Caco-2 (cell line): ENCODE measurements around the gene YES1. TPM values are rescaled to one million over a fixed set of nuclear protein-coding genes. Genes with fewer than 3 reads are reported as not detected.

Experiments used
- BruUV-seq: library from RNA; stranded (reverse); fragments of 400-500 nt; replicated peaks from 2 replicates; lab custom pipeline; 2021; lab: Mats Ljungman, UMichigan
- CTCF ChIA-PET: fragments of 300-600 bp; sonication (Branson Sonifier 250); formaldehyde crosslinking; loops from one replicate; lab custom pipeline; 2022; ENCODE audit warnings: antibody characterized with exemption; lab: Charles Lee
- POLR2A ChIA-PET: fragments of 300-600 bp; sonication (Branson Sonifier 250); formaldehyde crosslinking; loops from one replicate; lab custom pipeline; 2022; ENCODE audit warnings: antibody characterized with exemption; lab: Charles Lee
- DNase-seq, 2 experiments: peaks; one replicate each; pipeline versions ENCODE4 v3.0.0 to v3.0.0-alpha.2; 2020 to 2022
- H3K27me3 ChIP-seq: replicated peaks from 2 replicates; pipeline ENCODE4 v1.6.0; 2011; ENCODE audit warnings: low read length; ENCODE audit not compliant: control insufficient read depth, insufficient read depth
- H3K36me3 ChIP-seq: 2 replicates; pipeline ENCODE4 v1.5.1; 2011; ENCODE audit warnings: low read length; ENCODE audit not compliant: control insufficient read depth, insufficient read depth
- H3K4me1 ChIP-seq: fragments of 250-450 bp; sonication (Bioruptor Pico); 2 replicates; pipeline ENCODE4 v1.5.1; 2020; ENCODE audit warnings: mild to moderate bottlenecking
- H3K4me3 ChIP-seq: 2 replicates; pipeline ENCODE4 v1.5.1; 2011; ENCODE audit warnings: low read depth, mild to moderate bottlenecking, control low read depth, low read length
- H3K9me3 ChIP-seq: fragments of 250-450 bp; sonication (Bioruptor Pico); 2 replicates; pipeline ENCODE4 v1.5.1; 2020; ENCODE audit warnings: mild to moderate bottlenecking, moderate library complexity
- H3K27ac Mint-ChIP-seq: one replicate; pipeline ENCODE4 v1.8.0; 2022; ENCODE audit warnings: mixed read lengths; ENCODE audit not compliant: unreplicated experiment
- H3K27me3 Mint-ChIP-seq: one replicate; pipeline ENCODE4 v1.8.0; 2022; ENCODE audit warnings: mixed read lengths; ENCODE audit not compliant: insufficient read depth, unreplicated experiment
- H3K36me3 Mint-ChIP-seq: one replicate; pipeline ENCODE4 v1.8.0; 2022; ENCODE audit warnings: mild to moderate bottlenecking, mixed read lengths; ENCODE audit not compliant: insufficient read depth, unreplicated experiment
- H3K4me1 Mint-ChIP-seq: one replicate; pipeline ENCODE4 v1.8.0; 2022; ENCODE audit warnings: low read depth, mixed read lengths; ENCODE audit not compliant: unreplicated experiment
- H3K4me3 Mint-ChIP-seq: one replicate; pipeline ENCODE4 v1.8.0; 2022; ENCODE audit warnings: mild to moderate bottlenecking, moderate library complexity, mixed read lengths; ENCODE audit not compliant: unreplicated experiment
- H3K9me3 Mint-ChIP-seq: one replicate; pipeline ENCODE4 v1.8.0; 2022; ENCODE audit warnings: mixed read lengths; ENCODE audit not compliant: unreplicated experiment
- CTCF ChIP-seq, 2 experiments: fragments of 200-600 bp in 1 of 2; IDR thresholded peaks; 1 replicate in 1 of 2; 2 replicates in 1 of 2; pipeline versions ENCODE4 v1.5.1 to v1.8.0; 2011 to 2022; ENCODE audit warnings: antibody characterized with exemption in 1 of 2, control low read depth in 1 of 2, inconsistent platforms in 1 of 2, low read depth in 1 of 2, low read length in 1 of 2, mild to moderate bottlenecking in 1 of 2, moderate library complexity in 1 of 2; ENCODE audit not compliant: insufficient read depth in 1 of 2, severe bottlenecking in 1 of 2, unreplicated experiment in 1 of 2
- intact Hi-C: fragments of 100-400 bp; cut with micrococcal nuclease; formaldehyde crosslinking; loops from one replicate; pipeline ENCODE4 v1.10.0; 2022; ENCODE audit not compliant: unreplicated experiment
- total RNA-seq: library from RNA; stranded (reverse); gene quantifications from 2 replicates; pipeline ENCODE4 v1.2.3, GENCODE V29; 2022

Gene YES1
- total RNA-seq, 1 experiment from 2014 or later: 95.0 TPM

- H3K4me3 ChIP-seq: peak overlapping the region; percentile 76
- no peaks in the 10 kb centered on the region for H3K27me3 Mint-ChIP-seq
- ChIA-PET CTCF (interaction anchor here (0.6 to 1.6 kb wide), 8 partner anchors 23 to 129 kb away, joined by 3 to 21 read pairs (median 6); no protein-coding TSS in a partner anchor), POLR2A (no interaction called here)
- intact Hi-C loops: loop anchor here (1.0 to 5.0 kb wide), 3 partner anchors 29 to 120 kb away; partner anchors contain the start of gene TYMS
- H3K4me3 Mint-ChIP-seq: peak overlapping the region; percentile 81
- H3K27me3 ChIP-seq: no peaks in the 10 kb centered on the region
- H3K4me1 ChIP-seq: peaks cover 11% of the 10 kb centered on the region; the same call in 1 of the 2 replicates
- no peaks in the 10 kb centered on the region for H3K9me3 Mint-ChIP-seq
- BruUV-seq: TSS peak; percentile 90
- H3K9me3 ChIP-seq: no peaks in the 10 kb centered on the region
- no peak for TF ChIP-seq CTCF (IDR thresholded peaks at IDR 0.05; ENCODE audit: insufficient read depth in 1 of 2, low read depth in 1 of 2, low read length in 1 of 2, severe bottlenecking in 1 of 2, unreplicated experiment in 1 of 2)
- DNase-seq: peak; percentile 60 to 65
- H3K36me3 Mint-ChIP-seq: peaks cover 39% of the 10 kb centered on the region
- peaks cover 6% of the 10 kb centered on the region for H3K36me3 ChIP-seq
- peaks cover 19% of the 10 kb centered on the region for H3K4me1 Mint-ChIP-seq
- peak overlapping the region; percentile 81 for H3K27ac Mint-ChIP-seq
Measured at GRCh38 chr18:711657-712400, 100.2 kb downstream of the YES1 start.

- TF ChIP-seq CTCF (IDR thresholded peaks at IDR 0.05; ENCODE audit: insufficient read depth in 1 of 2, low read depth in 1 of 2, low read length in 1 of 2, severe bottlenecking in 1 of 2, unreplicated experiment in 1 of 2): no peak
- Mint-ChIP-seq H3K27me3 (no peaks in the 10 kb centered on the region), H3K4me1 (peaks cover 19% of the 10 kb centered on the region), H3K27ac (peak overlapping the region; percentile 81), H3K4me3 (peak overlapping the region; percentile 81), H3K36me3 (peaks cover 45% of the 10 kb centered on the region), H3K9me3 (no peaks in the 10 kb centered on the region)
- POLR2A ChIA-PET: no interaction called here
- CTCF ChIA-PET: no interaction called here
- Histone ChIP-seq H3K36me3 (peaks cover 6% of the 10 kb centered on the region), H3K9me3 (no peaks in the 10 kb centered on the region), H3K27me3 (no peaks in the 10 kb centered on the region), H3K4me1 (peaks cover 11% of the 10 kb centered on the region; the same call in 1 of the 2 replicates), H3K4me3 (peak overlapping the region; percentile 76)
- intact Hi-C loops: loop anchor here (2.0 to 5.0 kb wide), 2 partner anchors 28 to 54 kb away; partner anchors contain the start of gene TYMS
- no peak for DNase-seq
- no TSS peak for BruUV-seq
Measured at GRCh38 chr18:711310-711656, 100.8 kb downstream of the YES1 start.

GRCh38 chr18:710418-711300 is 101.4 kb downstream of the YES1 start:
- Mint-ChIP-seq H3K36me3 (peaks cover 51% of the 10 kb centered on the region), H3K4me1 (peaks cover 19% of the 10 kb centered on the region), H3K4me3 (peak overlapping the region; percentile 81), H3K27ac (peak overlapping the region; percentile 81), H3K27me3 (no peaks in the 10 kb centered on the region), H3K9me3 (no peaks in the 10 kb centered on the region)
- Histone ChIP-seq H3K9me3 (no peaks in the 10 kb centered on the region), H3K4me3 (peak overlapping the region; percentile 76), H3K27me3 (no peaks in the 10 kb centered on the region), H3K4me1 (peaks cover 11% of the 10 kb centered on the region; the same call in 1 of the 2 replicates), H3K36me3 (peaks cover 6% of the 10 kb centered on the region)
- no peak for DNase-seq
- CTCF ChIA-PET: interaction anchor here (0.6 kb wide), 1 partner anchor 52 kb away, joined by 3 read pairs; no protein-coding TSS in a partner anchor
- POLR2A ChIA-PET: no interaction called here
- TF ChIP-seq CTCF (IDR thresholded peaks at IDR 0.05; ENCODE audit: insufficient read depth in 1 of 2, low read depth in 1 of 2, low read length in 1 of 2, severe bottlenecking in 1 of 2, unreplicated experiment in 1 of 2): no peak
- intact Hi-C loops: loop anchor here (2.0 to 5.0 kb wide), 2 partner anchors 28 to 53 kb away; partner anchors contain the start of gene TYMS
- no TSS peak for BruUV-seq
